ENCODE data around the gene COP1. TPM values are rescaled to one million over a fixed set of nuclear protein-coding genes. Genes with fewer than 3 reads are reported as not detected.

Gene COP1
- total RNA-seq, 4 donors from 2014 or later = 84.6 to 125 (median 106) TPM

- Histone ChIP-seq H3K4me3 (no peak overlapping the region), H3K27ac (no peak overlapping the region), H3K36me3 (no peaks in the 10 kb centered on the region), H3K9me3 (peaks cover 0 to 12% (median 4%) of the 10 kb centered on the region in 4 donors), H3K4me1 (no peaks in the 10 kb centered on the region), H3K27me3 (no peaks in the 10 kb centered on the region)
- DNase-seq = no peak
- no peak for TF ChIP-seq CTCF (IDR thresholded peaks at IDR 0.05)
- TF ChIP-seq POLR2A (IDR thresholded peaks at IDR 0.05) = no peak
Measured at GRCh38 chr1:175911138-175911537, 295.9 kb downstream of the COP1 start.

GRCh38 chr1:175906370-175906769 lies 300.7 kb downstream of the COP1 start:
- no peaks in the 10 kb centered on the region for H3K36me3 ChIP-seq
- H3K9me3 ChIP-seq = peaks cover 0 to 12% (median 4%) of the 10 kb centered on the region in 4 donors
- no peak overlapping the region for H3K4me3 ChIP-seq
- H3K27ac ChIP-seq = no peak overlapping the region
- no peak for DNase-seq
- TF ChIP-seq CTCF (IDR thresholded peaks at IDR 0.05) (no peak), POLR2A (IDR thresholded peaks at IDR 0.05) (no peak)
- no peaks in the 10 kb centered on the region for H3K27me3 ChIP-seq
- no peaks in the 10 kb centered on the region for H3K4me1 ChIP-seq

- Histone ChIP-seq H3K36me3 (no peaks in the 10 kb centered on the region), H3K4me3 (no peak overlapping the region)
- DNase-seq = no peak
Measured at GRCh38 chr1:175904808-175905207, 302.3 kb downstream of the COP1 start.

GRCh38 chr1:175902281-175902680 lies 304.8 kb downstream of the COP1 start:
- Histone ChIP-seq H3K27me3 (no peaks in the 10 kb centered on the region), H3K4me3 (no peak overlapping the region), H3K9me3 (no peaks in the 10 kb centered on the region), H3K27ac (no peak overlapping the region), H3K4me1 (no peaks in the 10 kb centered on the region), H3K36me3 (no peaks in the 10 kb centered on the region)
- TF ChIP-seq POLR2A (IDR thresholded peaks at IDR 0.05) (no peak), CTCF (IDR thresholded peaks at IDR 0.05) (no peak)
- DNase-seq = no peak

More at GRCh38 chr1:175904808-175905207, 302.3 kb downstream of the COP1 start:
- Histone ChIP-seq H3K27ac (no peak overlapping the region), H3K27me3 (no peaks in the 10 kb centered on the region), H3K9me3 (no peaks in the 10 kb centered on the region), H3K4me1 (no peaks in the 10 kb centered on the region)
- no peak for TF ChIP-seq POLR2A (IDR thresholded peaks at IDR 0.05)
- TF ChIP-seq CTCF (IDR thresholded peaks at IDR 0.05) = no peak

- TF ChIP-seq CTCF (IDR thresholded peaks at IDR 0.05) = no peak
- no peak for TF ChIP-seq POLR2A (IDR thresholded peaks at IDR 0.05)
- no peaks in the 10 kb centered on the region for H3K4me1 ChIP-seq
- no peak overlapping the region for H3K4me3 ChIP-seq
- no peak overlapping the region for H3K27ac ChIP-seq
- H3K27me3 ChIP-seq = no peaks in the 10 kb centered on the region
- no peaks in the 10 kb centered on the region for H3K9me3 ChIP-seq
- H3K36me3 ChIP-seq = no peaks in the 10 kb centered on the region
- no peak for DNase-seq
Measured at GRCh38 chr1:175901076-175901836, 305.8 kb downstream of the COP1 start.
